Smooth muscle cell (in vitro differentiated cells): ENCODE results near the gene LAPTM5. TPM values are rescaled to one million over a fixed set of nuclear protein-coding genes. Genes with fewer than 3 reads are reported as not detected.

Source experiments
- DNase-seq: peaks from one replicate; lab custom pipeline; 2025; ENCODE audit not compliant: unreplicated experiment; lab: John Stamatoyannopoulos, UW
- H2AFZ ChIP-seq: fragments of 200-600 bp; sonication (generic); 2 replicates; pipeline ENCODE4 v1.6.0; 2016; ENCODE audit warnings: antibody characterized with exemption, low read depth, mild to moderate bottlenecking
- H3F3A ChIP-seq: fragments of 200-600 bp; sonication (generic); 2 replicates; pipeline ENCODE4 v1.6.0; 2017; ENCODE audit warnings: antibody characterized with exemption, low read depth
- H3K27ac ChIP-seq: fragments of 200-600 bp; sonication (generic); 2 replicates; pipeline ENCODE4 v1.5.1; 2016; ENCODE audit warnings: low read depth, mild to moderate bottlenecking
- H3K27me3 ChIP-seq: fragments of 200-600 bp; sonication (generic); 2 replicates; pipeline ENCODE4 v1.6.1; 2016; ENCODE audit warnings: low read depth, mild to moderate bottlenecking
- H3K36me3 ChIP-seq: fragments of 200-600 bp; sonication (generic); 2 replicates; pipeline ENCODE4 v1.5.1; 2016; ENCODE audit warnings: low read depth
- H3K4me1 ChIP-seq: fragments of 200-600 bp; sonication (generic); 2 replicates; pipeline ENCODE4 v1.5.1; 2016; ENCODE audit warnings: low read depth
- H3K4me2 ChIP-seq: fragments of 200-600 bp; sonication (generic); 2 replicates; pipeline ENCODE4 v1.6.0; 2016; ENCODE audit warnings: mild to moderate bottlenecking
- H3K4me3 ChIP-seq: fragments of 200-600 bp; sonication (generic); 2 replicates; pipeline ENCODE4 v1.5.1; 2016; ENCODE audit warnings: mild to moderate bottlenecking
- H3K79me2 ChIP-seq: fragments of 200-600 bp; sonication (generic); 2 replicates; pipeline ENCODE4 v1.6.0; 2016; ENCODE audit warnings: low read depth, mild to moderate bottlenecking
- H3K9ac ChIP-seq: fragments of 200-600 bp; sonication (generic); 2 replicates; pipeline ENCODE4 v1.6.0; 2016; ENCODE audit warnings: low read depth
- H3K9me3 ChIP-seq: fragments of 200-600 bp; sonication (generic); replicated peaks from 2 replicates; pipeline ENCODE4 v1.5.1; 2016; ENCODE audit warnings: low read depth
- H4K20me1 ChIP-seq: fragments of 200-600 bp; sonication (generic); 2 replicates; pipeline ENCODE4 v1.6.0; 2016; ENCODE audit warnings: low read depth
- WGBS: methylation state at CpG from one replicate; pipeline ENCODE4 v1.1.7; 2016; ENCODE audit warnings: low lambda C conversion rate; 5-methylcytosine and 5-hydroxymethylcytosine counted together
- polyA plus RNA-seq: library from polyadenylated mRNA; unstranded; fragments of >200 nt; fragmentation: Nextera tagmentation; extraction: Ambion mirVana; gene quantifications from 2 replicates; pipeline ENCODE4 v1.2.1, GENCODE V29; 2016
- total RNA-seq: library from RNA; depleted of rRNA; stranded (reverse); fragments of >200 nt; gene quantifications from 2 replicates; pipeline ENCODE4 v1.2.3, GENCODE V29; 2014
- TF ChIP-seq, protein P1 (sequence below): fragments of 200-600 bp; sonication (generic); IDR thresholded peaks from 2 replicates; pipeline ENCODE4 v1.5.1; 2017; ENCODE audit warnings: borderline replicate concordance, mild to moderate bottlenecking, antibody characterized with exemption; ENCODE audit not compliant: insufficient read depth, poor library complexity, severe bottlenecking

Gene LAPTM5
- total and polyA plus RNA-seq, 2 experiments from 2014 or later, result 0.63 to 1.4 TPM

DNA sequence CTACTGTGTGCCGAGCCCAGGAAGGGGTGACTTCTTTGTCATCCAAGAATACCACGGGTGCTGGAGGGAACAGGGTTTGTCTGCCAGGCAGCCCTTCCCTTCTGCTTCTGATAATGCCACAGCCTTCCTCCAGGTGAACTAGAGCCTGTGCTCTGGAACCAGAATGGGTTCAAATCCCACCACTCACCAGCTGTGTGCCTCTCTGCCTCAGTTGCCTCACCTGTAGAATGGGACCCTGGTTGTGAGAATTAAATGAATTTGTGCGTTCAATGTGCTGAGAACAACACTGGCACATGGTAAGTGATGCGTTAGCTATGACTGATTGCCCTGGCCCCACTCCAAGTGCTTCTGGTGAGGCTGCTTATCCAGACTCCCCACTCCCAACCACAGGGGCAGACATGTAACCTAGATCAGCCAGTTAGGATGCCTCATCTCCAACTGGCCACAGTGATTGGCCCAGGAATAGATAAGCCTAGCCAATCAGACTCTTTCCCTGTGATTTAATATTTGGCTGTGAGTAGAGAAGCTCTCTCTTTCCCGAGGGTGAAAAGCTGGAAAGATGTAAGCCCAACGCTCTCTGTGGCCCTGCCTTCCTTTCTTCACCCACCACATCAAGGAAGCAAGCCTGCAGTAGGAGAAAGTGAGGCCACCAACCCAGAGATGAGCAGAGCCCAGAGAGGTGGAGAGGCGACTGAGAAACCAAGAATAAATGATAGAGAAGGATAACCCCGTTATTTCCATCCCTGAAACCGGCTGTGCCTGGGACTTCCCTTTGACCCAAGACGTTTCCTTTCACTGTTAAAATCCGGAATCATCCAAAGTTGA is 20.8 kb upstream of the LAPTM5 start:
- WGBS, result 74% methylated on average over 11 of the region's 11 CpGs
- Histone ChIP-seq H3K79me2 (no peaks in the 10 kb centered on the region), H4K20me1 (no peaks in the 10 kb centered on the region), H3K9ac (no peak overlapping the region), H3K9me3 (no peaks in the 10 kb centered on the region), H2AFZ (no peak overlapping the region), H3K27me3 (no peaks in the 10 kb centered on the region), H3F3A (no peaks in the 10 kb centered on the region), H3K4me1 (no peaks in the 10 kb centered on the region), H3K4me2 (no peak overlapping the region), H3K27ac (no peak overlapping the region), H3K36me3 (no peaks in the 10 kb centered on the region), H3K4me3 (no peak overlapping the region)
- DNase-seq, result no peak
- TF ChIP-seq, protein P1, sequence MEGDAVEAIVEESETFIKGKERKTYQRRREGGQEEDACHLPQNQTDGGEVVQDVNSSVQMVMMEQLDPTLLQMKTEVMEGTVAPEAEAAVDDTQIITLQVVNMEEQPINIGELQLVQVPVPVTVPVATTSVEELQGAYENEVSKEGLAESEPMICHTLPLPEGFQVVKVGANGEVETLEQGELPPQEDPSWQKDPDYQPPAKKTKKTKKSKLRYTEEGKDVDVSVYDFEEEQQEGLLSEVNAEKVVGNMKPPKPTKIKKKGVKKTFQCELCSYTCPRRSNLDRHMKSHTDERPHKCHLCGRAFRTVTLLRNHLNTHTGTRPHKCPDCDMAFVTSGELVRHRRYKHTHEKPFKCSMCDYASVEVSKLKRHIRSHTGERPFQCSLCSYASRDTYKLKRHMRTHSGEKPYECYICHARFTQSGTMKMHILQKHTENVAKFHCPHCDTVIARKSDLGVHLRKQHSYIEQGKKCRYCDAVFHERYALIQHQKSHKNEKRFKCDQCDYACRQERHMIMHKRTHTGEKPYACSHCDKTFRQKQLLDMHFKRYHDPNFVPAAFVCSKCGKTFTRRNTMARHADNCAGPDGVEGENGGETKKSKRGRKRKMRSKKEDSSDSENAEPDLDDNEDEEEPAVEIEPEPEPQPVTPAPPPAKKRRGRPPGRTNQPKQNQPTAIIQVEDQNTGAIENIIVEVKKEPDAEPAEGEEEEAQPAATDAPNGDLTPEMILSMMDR, result no peak

DNA sequence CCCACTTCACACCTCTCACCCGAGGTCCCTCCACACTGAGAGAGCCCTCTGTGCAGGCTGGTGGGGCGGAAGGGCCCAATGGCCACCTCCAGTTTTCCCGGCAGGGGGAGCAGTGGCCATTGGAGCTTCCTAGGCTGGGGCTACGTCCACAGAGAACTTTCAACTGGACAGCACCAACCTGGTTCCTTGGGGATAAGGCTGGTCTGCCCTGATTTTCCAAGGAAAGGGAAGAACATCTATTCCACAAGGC is 20.3 kb upstream of the LAPTM5 start:
- no peak overlapping the region for H3K4me2 ChIP-seq
- H3K79me2 ChIP-seq, result no peaks in the 10 kb centered on the region
- H2AFZ ChIP-seq, result no peak overlapping the region
- no peaks in the 10 kb centered on the region for H3K9me3 ChIP-seq
- H3K27me3 ChIP-seq, result no peaks in the 10 kb centered on the region
- H3K36me3 ChIP-seq, result no peaks in the 10 kb centered on the region
- no peak for DNase-seq
- TF ChIP-seq, protein P1, result no peak
- H4K20me1 ChIP-seq, result no peaks in the 10 kb centered on the region
- no peaks in the 10 kb centered on the region for H3F3A ChIP-seq
- H3K4me1 ChIP-seq, result no peaks in the 10 kb centered on the region
- WGBS, result 64% methylated on average over 4 of the region's 4 CpGs
- no peak overlapping the region for H3K4me3 ChIP-seq
- H3K9ac ChIP-seq, result no peak overlapping the region
- H3K27ac ChIP-seq, result no peak overlapping the region

- Histone ChIP-seq H3K27ac (no peak overlapping the region), H3K27me3 (no peaks in the 10 kb centered on the region), H3K4me3 (no peak overlapping the region), H4K20me1 (no peaks in the 10 kb centered on the region), H3K9ac (no peak overlapping the region), H3K4me1 (no peaks in the 10 kb centered on the region), H3K4me2 (no peak overlapping the region), H3K79me2 (no peaks in the 10 kb centered on the region), H3K9me3 (no peaks in the 10 kb centered on the region), H3F3A (no peaks in the 10 kb centered on the region), H2AFZ (no peak overlapping the region), H3K36me3 (no peaks in the 10 kb centered on the region)
- WGBS, result 92% methylated on average over 23 of the region's 23 CpGs
- TF ChIP-seq, protein P1, result no peak
- DNase-seq, result no peak
Observed at GRCh38 chr1:30777060-30777903, 19.7 kb upstream of the LAPTM5 start.
